ENCODE data around the gene PDIK1L.

DNA sequence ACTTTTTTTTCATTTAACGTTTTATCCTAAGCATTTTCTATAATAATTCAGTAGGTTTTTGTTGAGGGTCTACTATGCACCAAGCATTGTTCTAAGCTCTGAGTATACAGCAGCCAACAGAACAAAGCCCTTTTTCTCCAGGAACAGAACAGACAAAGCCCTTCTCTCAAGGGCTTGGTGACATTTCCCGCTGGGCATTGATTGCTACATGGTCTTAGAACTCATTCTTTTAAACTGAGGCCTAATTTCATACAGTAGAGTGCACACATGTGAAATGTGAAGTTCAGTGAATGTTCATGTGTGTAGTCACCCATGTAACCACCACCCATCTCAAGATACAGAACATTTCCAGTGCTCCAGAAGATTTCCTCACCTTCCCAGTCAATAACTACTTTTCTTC lies 15.2 kb upstream of the PDIK1L start:
- no peak for TF ChIP-seq CTCF (IDR thresholded peaks at IDR 0.05; ENCODE audit: extremely low read depth in 1 of 2, insufficient read depth in 1 of 2, low read depth in 1 of 2, low read length in 2 of 2)
- TF ChIP-seq EZH2 (IDR thresholded peaks at IDR 0.05; ENCODE audit: borderline replicate concordance, low read depth, low read length, severe bottlenecking) = no peak
- TF ChIP-seq POLR2AphosphoS5 (IDR thresholded peaks at IDR 0.05; ENCODE audit: insufficient read depth, low read depth, low read length) = no peak
- no peak for TF ChIP-seq POLR2A (IDR thresholded peaks at IDR 0.05; ENCODE audit: low read depth, low read length)
- TF ChIP-seq MYC (IDR thresholded peaks at IDR 0.05; ENCODE audit: low read depth, low read length) = no peak
- TF ChIP-seq, protein P1, sequence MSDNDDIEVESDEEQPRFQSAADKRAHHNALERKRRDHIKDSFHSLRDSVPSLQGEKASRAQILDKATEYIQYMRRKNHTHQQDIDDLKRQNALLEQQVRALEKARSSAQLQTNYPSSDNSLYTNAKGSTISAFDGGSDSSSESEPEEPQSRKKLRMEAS (IDR thresholded peaks at IDR 0.05; ENCODE audit: insufficient read depth, insufficient read length) = no peak
